Adipose tissue (tissue), 3 donors: ENCODE data around the gene PRR33. TPM values are rescaled to one million over a fixed set of nuclear protein-coding genes. Genes with fewer than 3 reads are reported as not detected.

Experiments used
- H3K27ac ChIP-seq: one replicate; pipeline ENCODE4 v1.5.1; 2013; ENCODE audit warnings: low read depth, low read length
- WGBS, 3 donors: extraction: QIAGEN DNeasy Blood & Tissue Kit; methylation state at CpG; one replicate each; pipeline ENCODE4 v1.1.7; 2013; 5-methylcytosine and 5-hydroxymethylcytosine counted together
- polyA plus RNA-seq, 3 donors: library from polyadenylated mRNA; stranded (reverse); fragments of 200-250 nt; gene quantifications; one replicate each; pipeline ENCODE4 v1.2.3, GENCODE V29; 2013
- donor health status: healthy with polysubstance abuse.
- donor health status: Bipolar disorder and iron deficiency.
- donor health status: healthy.

PRR33 gene
- polyA plus RNA-seq, 3 donors = 0.03 to 0.12 (median 0.11) TPM

GRCh38 chr11:1845561-1846452 is 45.9 kb downstream of the PRR33 start:
- 74 to 80% (median 80%) methylated on average over 19 to 21 of the region's 21 CpGs for WGBS, 3 donors
- H3K27ac ChIP-seq = no peak overlapping the region

- WGBS, 3 donors = 40 to 78% (median 75%) methylated on average over 1 of the region's 1 CpG
- no peak overlapping the region for H3K27ac ChIP-seq
Observed at GRCh38 chr11:1845095-1845429, 46.6 kb downstream of the PRR33 start.

- WGBS, 3 donors = 14 to 51% (median 23%) methylated on average over 21 to 23 of the region's 23 CpGs
- no peak overlapping the region for H3K27ac ChIP-seq
Observed at GRCh38 chr11:1844221-1845094, 47.2 kb downstream of the PRR33 start.

DNA sequence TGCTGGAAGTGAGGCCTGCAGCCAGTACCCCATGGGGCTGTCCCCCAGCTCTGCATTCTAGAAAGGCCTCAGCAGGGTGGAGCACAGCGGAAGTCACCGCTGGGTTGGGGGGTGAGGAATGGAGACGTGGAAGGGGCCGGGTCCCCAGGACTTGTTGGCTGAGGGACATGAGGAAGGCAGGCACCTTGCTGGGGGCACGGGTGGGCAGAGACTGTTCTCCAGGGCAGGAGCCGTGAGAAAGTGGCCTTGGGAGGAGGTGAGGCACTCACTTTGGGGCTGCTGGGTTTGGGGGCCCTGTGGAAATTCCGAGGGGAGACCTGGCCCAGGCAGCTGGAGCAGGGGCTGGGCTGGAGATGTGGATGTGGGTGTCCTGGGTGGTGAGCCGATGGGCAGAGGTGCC is 47.9 kb downstream of the PRR33 start:
- 75 to 82% (median 81%) methylated on average over 8 of the region's 8 CpGs for WGBS, 3 donors
- no peak overlapping the region for H3K27ac ChIP-seq

- H3K27ac ChIP-seq = no peak overlapping the region
- 74 to 77% (median 76%) methylated on average over 9 to 11 of the region's 11 CpGs for WGBS, 3 donors
Observed at GRCh38 chr11:1843098-1843473, 48.6 kb downstream of the PRR33 start.

- 45 to 93% (median 92%) methylated on average over 27 to 29 of the region's 29 CpGs for WGBS, 3 donors
- H3K27ac ChIP-seq = no peak overlapping the region
Observed at GRCh38 chr11:1842149-1843097, 49.3 kb downstream of the PRR33 start.

- no peak overlapping the region for H3K27ac ChIP-seq
- WGBS, 3 donors = 86 to 96% (median 89%) methylated on average over 19 of the region's 19 CpGs
Observed at GRCh38 chr11:1841511-1842148, 50.1 kb downstream of the PRR33 start.

DNA sequence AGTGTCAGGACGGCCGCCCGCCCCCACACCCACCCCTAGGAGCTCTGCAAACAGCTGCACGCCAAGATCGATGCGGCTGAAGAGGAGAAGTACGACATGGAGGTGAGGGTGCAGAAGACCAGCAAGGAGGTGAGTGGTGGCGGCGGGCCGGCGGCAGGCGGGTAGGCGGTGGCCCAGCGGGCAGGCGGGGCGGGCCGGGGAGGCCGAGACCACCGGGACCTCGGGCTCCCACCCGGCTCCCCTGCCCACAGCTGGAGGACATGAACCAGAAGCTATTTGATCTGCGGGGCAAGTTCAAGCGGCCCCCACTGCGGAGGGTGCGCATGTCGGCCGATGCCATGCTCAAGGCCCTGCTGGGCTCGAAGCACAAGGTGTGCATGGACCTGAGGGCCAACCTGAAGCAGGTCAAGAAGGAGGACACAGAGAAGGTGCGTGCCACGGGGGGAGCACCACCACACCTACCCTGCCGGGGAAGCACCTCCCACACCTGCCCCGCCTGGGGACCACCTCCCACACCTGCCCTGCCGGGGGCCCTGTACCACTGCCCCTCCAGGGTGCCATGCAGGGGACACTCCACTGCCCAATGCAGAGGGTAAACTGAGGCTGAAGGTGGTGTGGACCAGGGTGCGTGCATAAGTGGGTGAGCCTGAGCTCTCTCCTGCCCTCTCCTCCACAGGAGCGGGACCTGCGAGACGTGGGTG is 50.8 kb downstream of the PRR33 start:
- WGBS, 3 donors = 93 to 95% (median 93%) methylated on average over 31 to 37 of the region's 37 CpGs
- no peak overlapping the region for H3K27ac ChIP-seq

DNA sequence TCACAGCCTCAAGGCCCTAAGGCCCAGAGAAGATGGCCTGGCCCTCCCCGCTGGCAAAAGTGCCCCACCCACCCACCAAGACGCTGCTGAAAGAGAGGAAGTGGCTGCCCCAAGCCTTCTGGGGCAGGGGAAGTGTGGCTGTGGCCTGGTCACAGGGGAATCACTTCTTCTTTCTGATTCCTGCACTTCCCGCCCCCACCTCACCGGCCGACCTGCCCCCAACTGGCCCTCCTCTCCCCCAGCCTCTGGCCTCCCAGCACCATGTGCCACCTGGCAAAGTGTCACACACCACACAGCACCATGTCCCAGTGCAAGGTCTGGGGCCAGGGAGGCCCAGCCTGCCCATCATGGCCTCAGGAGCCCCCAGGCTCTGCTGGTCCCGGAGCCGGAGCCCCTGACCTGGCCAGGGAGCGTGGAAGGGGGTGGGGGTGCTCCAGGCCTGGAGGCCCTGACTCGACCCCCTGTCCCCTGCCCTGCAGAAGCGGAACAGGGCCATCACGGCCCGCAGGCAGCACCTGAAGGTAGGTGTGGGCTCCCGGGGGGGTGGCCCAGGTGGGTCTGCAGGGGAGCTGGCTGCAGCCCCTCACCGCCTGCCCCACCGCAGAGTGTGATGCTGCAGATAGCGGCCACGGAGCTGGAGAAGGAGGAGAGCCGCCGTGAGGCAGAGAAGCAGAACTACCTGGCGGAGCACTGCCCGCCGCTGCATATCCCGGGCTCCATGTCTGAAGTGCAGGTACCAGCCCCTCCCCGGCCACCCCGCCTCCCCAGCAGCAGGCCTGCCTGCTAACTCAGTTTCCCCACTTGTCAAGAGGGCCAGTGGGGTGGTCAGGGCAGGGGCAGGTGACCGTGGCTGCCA is 51.5 kb downstream of the PRR33 start:
- H3K27ac ChIP-seq = no peak overlapping the region
- WGBS, 3 donors = 65 to 92% (median 75%) methylated on average over 20 to 26 of the region's 26 CpGs

- no peak overlapping the region for H3K27ac ChIP-seq
- 61 to 77% (median 67%) methylated on average over 12 of the region's 12 CpGs for WGBS, 3 donors
Observed at GRCh38 chr11:1839204-1839923, 52.3 kb downstream of the PRR33 start.

- WGBS, 3 donors = 85 to 94% (median 91%) methylated on average over 26 to 32 of the region's 32 CpGs
- no peak within 1 kb of the TSS for H3K27ac ChIP-seq
Observed at GRCh38 chr11:1838426-1839144, 53.1 kb downstream of the PRR33 start, which contains the start of gene TNNI2. Gene TNNI2 (plus strand): TSS chr11:1838981. CDS start chr11:1839697, 716 bp downstream.

Other genes starting within 250 kb of the PRR33 start
- not detected for gene KRTAP5-6, start 194.7 kb downstream of the PRR33 start, polyA plus RNA-seq
- 1 to 10 TPM in 1 of 3 donors, under 1 TPM in 1, not detected in 1; 0.16 to 1.3 TPM for gene IFITM10, start 141.3 kb downstream of the PRR33 start, polyA plus RNA-seq
- gene CTSD, start 128.0 kb downstream of the PRR33 start, polyA plus RNA-seq = 100 to 1,000 TPM; 296 to 496 (median 355) TPM
- 1 to 10 TPM in 1 of 3 donors, under 1 TPM in 1, not detected in 1; 0.31 to 7.6 TPM for gene SYT8, start 56.9 kb downstream of the PRR33 start, polyA plus RNA-seq
- 1 to 10 TPM in 2 of 3 donors, not detected in 1; 1.5 to 2.5 TPM for gene TNNI2, start 52.9 kb downstream of the PRR33 start, polyA plus RNA-seq
- 100 to 1,000 TPM in 1 of 3 donors, 10 to 100 TPM in 1, 1 to 10 TPM in 1; 5.2 to 187 (median 40.4) TPM for gene LSP1, start 38.8 kb downstream of the PRR33 start, polyA plus RNA-seq
- gene TNNT3, start 27.8 kb upstream of the PRR33 start, polyA plus RNA-seq = 10 to 100 TPM in 2 of 3 donors, 1 to 10 TPM in 1; 2.2 to 50.0 (median 12.7) TPM
- gene MRPL23, start 55.4 kb upstream of the PRR33 start, polyA plus RNA-seq = 100 to 1,000 TPM in 1 of 3 donors, 10 to 100 TPM in 2; 55.4 to 119 (median 92.8) TPM
- 1,000 to 10,000 TPM in 1 of 3 donors, 100 to 1,000 TPM in 2; 191 to 1,541 (median 405) TPM for gene H19, start 105.9 kb upstream of the PRR33 start, polyA plus RNA-seq
- gene IGF2, start 247.5 kb upstream of the PRR33 start, polyA plus RNA-seq = 100 to 1,000 TPM in 1 of 3 donors, 10 to 100 TPM in 1, 1 to 10 TPM in 1; 6.7 to 133 (median 31.7) TPM